NCI-H2196 (cell line): Measurements from ENCODE around the gene RPS19BP1.

Source experiments
- DNase-seq: peaks from one replicate; lab custom pipeline; 2025; ENCODE audit not compliant: unreplicated experiment; lab: John Stamatoyannopoulos, UW

The RPS19BP1 gene, protein sequence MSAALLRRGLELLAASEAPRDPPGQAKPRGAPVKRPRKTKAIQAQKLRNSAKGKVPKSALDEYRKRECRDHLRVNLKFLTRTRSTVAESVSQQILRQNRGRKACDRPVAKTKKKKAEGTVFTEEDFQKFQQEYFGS

DNA sequence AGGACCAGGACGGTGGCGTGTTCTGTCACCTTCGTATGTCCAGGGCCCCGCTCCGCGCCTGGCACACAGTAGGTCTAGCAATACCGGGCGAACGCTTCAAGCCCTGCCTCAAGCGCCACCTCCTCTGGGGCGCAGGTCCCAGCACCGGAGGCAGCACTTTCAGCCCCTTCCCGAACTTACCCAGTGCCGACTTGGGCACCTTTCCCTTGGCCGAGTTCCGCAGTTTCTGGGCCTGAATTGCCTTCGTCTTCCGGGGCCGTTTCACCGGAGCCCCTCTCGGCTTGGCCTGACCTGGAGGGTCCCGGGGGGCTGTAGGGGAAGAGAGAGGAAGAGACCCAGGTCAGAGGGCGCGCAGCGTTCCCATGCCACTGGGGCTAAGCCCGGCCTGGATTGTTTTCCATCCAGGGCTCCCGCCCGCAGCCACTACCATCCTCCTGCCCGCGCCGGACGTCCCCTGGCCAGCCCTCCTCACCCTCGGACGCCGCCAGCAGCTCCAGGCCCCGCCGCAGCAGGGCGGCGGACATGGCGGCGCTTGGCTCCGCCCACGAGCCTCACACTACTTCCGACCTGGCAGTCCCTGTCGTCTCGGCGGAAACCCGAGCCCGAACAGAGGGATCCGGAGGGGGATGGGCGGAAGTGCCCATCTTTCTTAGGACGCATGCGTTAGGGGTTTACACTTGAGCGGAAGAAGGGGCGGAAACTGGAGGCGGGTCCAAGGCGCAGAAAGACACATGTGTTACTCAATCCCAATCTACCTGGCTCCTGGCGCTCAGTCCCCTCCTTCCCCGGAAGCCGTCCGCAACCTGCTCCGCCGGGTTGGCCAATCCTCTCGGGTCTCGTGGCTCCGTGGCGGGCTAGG lies at the start of gene RPS19BP1:
Gene RPS19BP1, minus strand, starts transcription at position 534 of the 859 bp plus-strand sequence. Its CDS starts 10 bp downstream, at position 524.
- DNase-seq, result peak; percentile 90

DNA sequence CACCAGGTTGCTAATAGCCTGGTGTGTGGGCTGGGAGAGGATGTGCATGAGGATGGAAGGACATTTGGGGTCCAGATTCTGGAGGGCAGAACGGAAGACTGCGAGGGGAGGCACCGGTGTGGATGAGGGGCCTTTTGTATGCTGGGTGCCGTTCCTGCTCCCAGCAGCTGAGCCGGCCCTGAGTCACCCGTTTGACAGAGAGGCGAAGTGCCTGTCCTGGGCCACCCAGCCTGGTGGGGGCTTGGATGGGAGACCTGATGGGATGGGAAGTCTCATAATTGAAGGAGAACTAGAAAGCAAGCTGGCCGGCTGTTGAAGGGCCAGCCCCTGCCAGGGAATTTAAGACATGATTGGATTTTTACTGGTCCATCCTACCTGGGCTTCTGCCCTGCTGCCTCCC lies 48.8 kb upstream of the RPS19BP1 start:
- no peak for DNase-seq

DNA sequence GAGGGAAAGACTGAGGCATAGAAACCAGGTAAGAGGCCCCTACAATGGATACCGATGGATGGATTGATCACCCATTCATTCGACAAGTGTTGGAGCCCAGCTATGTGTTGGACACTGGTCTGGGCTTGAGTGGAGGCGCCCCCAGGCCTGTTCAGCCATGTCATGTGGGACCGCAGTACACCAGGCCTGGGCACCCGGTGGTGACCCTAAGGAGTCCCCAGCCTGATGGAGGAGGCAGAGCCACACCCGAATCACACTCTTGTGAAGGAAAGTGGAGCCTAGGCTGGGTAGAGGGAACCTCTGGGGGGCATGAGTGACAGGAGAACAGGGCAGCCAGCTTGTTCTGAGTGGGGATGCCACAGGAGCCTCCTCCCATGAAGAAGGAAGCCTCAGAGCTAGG lies 48.2 kb upstream of the RPS19BP1 start:
- DNase-seq, result no peak

DNA sequence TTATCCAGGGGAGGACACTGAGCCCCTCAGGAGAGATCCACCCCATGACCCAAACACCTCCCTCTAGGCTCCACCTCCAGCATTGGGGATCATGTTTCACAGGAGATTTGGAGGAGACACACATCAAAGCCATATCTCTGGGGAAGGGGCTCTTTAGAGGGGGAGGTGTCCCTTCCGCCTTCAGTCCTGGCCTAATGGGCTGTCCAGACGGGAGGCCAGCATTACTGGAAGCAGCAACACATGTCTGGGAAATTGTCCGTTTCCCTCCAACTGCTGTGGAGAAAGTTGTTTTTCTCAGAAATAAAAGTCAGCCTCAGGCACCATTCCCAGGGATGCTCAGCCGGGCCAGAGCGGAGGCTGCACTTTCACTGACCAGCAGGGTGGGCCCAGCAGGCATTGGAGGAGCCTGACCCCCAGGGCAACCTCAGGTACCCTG lies 47.5 kb upstream of the RPS19BP1 start:
- no peak for DNase-seq

DNA sequence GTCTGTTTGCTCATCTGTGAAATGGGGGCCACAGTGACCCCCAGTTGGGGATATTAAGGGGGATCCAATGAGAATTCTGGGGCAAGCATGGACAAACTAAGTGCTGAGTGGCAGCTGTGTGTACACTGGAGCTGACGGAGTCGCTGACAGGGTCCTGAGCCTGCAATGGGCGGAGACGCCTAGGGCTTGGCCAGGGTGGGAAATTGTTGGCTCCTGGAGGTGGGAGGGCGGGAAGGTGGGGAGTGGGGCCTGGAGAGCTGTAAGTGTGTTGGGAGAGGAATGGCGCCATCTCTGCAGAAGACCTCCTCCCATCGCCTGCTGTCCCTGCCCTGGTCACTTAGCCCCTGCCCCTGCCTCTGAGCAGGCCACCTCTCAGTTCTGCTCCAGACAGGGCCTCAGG lies 45.4 kb upstream of the RPS19BP1 start:
- no peak for DNase-seq

DNA sequence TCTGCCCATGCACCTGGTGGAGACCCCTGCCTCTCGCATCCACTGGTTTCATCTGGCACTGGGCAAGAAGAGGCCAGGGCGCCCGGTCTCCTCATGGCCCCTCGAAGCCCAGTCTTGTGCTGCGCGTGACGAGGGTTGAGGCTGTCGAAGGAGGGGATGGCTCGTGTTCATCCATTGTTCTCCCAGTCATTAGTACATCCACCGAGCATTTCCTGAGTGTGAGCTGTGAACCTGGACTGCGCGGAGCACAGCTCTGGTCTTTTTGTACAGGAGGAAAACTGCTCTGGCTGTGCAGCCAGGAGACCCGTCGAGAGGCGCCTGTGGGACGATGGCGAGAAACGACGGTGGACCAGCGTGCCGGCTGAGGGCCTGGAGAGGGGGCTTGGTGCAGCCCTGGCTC lies 44.8 kb upstream of the RPS19BP1 start:
- DNase-seq, result no peak

DNA sequence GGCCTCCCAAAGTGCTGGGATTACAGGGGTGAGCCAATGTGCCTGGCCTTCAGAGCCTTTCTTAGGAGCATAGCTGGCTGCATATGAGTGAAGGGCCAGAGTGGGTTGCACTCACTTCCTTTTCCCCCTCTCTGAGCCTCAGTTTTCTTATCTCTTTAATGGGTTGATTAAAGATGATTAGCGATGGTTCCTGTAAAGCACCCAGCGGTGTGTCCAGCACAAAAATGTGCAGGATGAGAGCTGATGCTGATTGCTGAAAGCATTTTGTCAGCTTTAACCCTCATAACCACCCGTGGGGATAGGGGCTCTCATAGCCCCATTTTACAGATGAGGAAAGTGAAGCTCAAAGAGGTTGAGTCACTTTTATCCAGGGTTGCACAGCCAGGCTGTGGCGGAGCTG lies 43.5 kb upstream of the RPS19BP1 start:
- no peak for DNase-seq

DNA sequence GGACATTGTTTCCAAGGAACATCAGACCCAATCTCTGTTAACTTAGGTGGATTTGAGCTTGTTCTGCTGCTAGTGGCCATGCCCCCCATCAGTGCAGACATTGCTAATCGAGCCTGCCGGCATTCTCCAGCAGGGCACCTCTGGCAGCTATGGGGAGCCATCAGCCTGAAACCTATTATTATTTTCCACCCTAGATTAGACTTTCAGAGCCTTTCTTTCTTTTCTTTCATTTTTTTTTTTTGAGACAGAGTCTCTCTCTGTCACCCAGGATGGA lies 42.9 kb upstream of the RPS19BP1 start:
- DNase-seq, result no peak

DNA sequence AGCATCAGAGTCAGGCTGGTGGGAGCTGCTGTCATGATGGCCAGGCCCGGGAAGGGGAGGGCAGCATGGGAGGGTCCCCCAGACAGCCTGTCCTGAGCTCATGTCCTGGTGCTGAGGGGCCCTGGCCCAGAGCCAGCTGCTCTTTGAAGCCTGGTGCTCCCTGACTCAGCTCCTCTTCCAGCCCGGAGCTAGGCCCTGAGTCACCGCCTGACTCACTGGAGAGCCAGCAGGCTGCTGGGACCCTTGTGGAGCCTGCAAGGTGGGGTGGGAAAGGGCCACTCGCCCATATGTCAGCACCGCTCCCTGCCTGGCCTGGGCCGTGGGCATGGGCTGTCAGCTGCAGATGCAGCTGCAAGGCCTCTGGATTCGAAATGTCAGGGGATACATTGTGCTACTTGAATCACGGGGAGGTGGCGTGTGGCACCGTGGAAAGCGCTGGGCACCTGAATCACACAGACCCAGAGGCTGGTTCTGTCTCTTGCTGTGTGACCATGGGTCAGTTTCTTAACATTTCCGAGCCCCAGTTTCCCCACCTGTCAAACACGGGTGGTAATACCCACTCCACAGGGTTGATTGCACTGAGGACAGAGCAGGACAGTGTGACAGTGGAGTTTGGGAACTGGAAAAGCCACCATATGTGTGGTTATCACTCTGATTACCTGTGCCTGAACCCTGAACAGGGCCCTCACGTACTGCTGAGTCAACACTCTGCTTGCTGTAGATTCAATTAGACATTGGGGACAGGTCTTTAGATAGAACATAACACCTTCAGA lies 42.4 kb upstream of the RPS19BP1 start:
- DNase-seq, result no peak

DNA sequence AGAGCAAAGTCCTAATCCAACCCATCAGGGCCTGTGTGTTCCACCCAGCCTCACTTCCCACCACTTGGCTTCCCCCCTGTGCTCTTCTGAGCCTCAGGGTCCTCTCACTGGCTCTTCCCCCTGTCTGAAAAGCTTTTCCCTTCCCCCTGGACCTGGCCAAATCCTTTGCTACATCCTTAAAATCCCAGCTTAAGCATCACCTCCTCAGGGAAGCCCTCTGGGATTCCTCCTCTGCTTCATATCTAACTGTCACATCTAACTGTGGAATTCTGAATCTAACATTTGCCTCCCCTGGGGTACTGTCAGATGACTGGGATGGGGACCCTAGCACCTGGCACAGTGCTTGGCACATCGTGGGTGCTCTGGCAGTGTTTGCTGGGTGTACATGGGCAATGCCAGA lies 39.0 kb upstream of the RPS19BP1 start:
- DNase-seq, result no peak

DNA sequence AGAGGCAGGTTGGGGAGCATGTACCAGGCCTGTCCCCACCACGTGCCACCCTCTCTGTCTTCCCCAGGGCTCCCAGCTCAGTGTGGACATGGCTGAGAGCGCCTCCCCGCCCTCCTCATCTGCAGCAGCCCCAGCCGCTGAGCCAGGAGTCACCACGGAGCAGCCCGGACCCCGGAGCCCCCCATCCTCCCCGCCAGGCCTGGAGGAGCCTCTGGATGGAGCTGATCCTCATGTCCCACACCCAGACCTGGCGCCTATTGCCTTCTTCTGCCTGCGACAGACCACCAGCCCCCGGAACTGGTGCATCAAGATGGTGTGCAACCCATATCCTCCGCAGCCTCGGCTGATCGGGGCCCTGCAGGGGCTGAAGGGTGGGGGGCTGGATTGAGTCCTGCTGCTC lies 38.1 kb upstream of the RPS19BP1 start, which contains the start of gene CACNA1I:
Gene CACNA1I, plus strand, starts transcription at position 89 of the 400 bp plus-strand sequence. Its CDS starts 0 bp downstream, at position 89.
- DNase-seq, result no peak

DNA sequence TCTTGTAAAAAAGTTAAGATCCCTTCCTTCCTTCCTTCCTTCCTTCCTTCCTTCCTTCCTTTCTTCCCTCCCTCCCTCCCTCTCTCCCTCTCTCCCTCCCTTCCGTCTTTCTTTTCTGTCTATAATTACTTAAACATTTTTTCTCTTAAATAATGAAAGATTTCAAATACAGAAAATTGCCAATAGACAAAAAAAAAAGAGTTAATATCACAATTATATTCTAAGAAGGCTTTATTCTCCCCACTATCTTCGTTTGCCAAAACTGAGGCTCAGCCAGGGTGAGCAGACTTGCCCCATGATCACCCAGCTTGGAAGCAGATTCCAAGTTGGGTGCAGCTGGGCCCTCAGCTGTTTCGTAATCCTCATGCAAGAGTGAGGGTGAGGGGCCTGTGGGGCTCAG lies 37.7 kb upstream of the RPS19BP1 start:
- no peak for DNase-seq

DNA sequence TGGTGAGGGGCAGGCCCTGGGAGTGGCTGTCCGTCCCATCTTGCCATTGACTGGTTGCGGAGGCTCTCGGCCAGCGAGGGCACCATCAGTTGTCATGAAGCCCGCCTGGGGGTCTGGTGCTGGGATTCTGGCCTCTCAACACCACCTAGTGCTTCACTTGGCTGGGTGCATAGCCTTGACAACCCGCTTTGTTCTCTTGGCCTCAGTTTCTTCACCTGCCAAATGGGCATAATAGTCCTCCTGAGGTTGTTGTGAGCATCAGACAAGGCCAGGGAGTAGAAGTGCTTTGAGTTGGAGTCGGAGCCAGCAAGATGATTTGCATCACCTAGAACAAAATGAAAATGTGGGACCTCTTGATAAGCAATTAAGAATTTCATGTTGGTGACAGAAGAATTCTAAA lies 36.5 kb upstream of the RPS19BP1 start:
- DNase-seq, result no peak

DNA sequence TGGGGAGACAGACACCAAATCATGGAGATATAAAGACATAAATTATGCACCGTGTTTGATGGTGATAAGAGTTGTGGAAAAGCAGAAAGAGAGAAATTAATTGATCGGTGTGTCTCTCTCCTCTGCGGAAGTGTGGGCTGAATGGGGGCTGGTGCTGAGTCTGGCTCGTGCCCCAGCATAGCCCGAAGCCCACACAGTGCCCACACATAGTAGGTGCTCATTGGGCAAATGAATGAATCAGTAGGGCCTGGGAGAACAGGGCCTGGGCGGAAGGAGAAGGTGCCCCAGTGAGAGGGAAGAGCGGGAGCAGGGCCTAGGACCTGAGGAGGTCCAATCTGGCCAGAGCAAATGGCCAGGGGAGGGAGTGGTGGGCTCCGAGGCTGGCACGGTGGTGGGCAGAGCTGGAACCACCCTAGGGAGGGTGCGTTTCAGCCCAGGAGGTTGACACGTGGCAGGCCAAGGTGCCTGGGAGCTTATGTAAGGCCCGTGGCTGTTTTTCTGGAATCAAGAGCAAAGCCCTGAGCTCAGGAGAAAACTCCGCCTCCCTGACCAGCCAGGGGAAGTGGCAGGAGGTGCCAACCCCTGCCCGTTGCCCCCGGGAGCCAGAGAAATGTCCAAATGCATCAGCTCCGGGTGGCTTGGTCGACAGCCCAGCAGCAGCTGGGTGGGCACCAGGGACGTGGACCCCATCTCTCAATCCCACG lies 35.9 kb upstream of the RPS19BP1 start:
- DNase-seq, result no peak

DNA sequence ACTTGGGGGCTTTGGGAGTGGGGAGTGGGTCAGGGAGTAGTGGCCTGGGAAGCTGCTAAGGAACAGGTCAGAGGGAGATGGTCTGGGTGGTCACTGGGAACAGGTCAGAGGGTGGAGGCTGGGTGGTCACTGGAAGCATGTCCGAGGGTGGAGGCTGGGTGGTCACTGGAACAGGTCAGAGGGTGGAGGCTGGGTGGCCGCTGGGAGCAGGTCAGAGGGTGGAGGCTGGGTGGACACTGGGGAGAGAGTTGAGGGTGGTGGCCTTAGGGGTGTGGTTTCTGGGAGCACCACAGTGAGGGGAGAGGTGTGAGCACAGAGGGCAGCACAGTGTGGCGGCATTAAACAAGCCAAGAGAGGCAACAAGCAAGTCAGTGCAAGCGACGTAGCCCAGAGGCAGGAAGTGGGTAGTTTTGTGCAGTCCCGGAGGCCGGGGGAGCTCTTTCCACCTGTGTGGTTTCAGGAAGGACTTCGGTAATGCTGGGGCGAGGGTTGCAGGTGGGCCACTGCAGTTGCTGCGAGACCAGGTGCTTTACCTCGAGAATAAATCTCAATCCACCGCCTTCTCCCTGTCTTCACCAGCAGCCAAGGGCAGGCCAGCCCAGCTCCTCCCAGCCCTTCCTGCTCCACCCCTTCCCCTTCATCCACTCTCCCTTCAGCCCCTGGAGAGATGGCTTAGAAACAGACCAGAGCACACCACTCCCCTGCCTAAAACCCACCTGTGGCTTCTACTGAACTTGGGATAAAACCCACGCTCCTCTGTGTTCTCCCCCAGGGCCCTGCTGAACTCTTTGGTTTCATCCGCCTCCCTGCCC lies 34.8 kb upstream of the RPS19BP1 start:
- no peak for DNase-seq

DNA sequence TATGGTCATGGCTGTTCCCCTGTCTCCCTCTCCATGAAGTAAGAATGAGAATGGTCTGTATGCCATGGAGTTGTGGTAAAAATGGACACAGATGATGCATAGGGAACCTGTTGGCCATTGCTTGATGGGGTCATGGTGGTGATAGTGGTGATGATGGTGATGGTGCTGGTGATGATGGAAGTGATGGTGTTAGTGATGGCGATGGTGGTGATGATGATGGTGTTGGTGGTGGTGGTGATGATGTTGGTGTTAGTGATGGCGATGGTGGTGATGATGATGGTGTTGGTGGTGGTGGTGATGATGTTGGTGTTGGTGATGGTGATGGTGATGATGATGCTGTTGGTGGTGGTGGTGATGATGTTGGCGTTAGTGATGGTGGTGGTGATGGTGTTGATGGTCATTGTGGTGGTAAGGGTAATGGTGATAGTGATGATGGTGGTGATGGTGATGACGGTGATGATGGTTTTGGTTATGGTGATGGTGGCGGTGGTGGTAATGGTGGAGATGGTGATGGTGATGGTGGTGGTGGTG lies 32.9 kb upstream of the RPS19BP1 start:
- no peak for DNase-seq

DNA sequence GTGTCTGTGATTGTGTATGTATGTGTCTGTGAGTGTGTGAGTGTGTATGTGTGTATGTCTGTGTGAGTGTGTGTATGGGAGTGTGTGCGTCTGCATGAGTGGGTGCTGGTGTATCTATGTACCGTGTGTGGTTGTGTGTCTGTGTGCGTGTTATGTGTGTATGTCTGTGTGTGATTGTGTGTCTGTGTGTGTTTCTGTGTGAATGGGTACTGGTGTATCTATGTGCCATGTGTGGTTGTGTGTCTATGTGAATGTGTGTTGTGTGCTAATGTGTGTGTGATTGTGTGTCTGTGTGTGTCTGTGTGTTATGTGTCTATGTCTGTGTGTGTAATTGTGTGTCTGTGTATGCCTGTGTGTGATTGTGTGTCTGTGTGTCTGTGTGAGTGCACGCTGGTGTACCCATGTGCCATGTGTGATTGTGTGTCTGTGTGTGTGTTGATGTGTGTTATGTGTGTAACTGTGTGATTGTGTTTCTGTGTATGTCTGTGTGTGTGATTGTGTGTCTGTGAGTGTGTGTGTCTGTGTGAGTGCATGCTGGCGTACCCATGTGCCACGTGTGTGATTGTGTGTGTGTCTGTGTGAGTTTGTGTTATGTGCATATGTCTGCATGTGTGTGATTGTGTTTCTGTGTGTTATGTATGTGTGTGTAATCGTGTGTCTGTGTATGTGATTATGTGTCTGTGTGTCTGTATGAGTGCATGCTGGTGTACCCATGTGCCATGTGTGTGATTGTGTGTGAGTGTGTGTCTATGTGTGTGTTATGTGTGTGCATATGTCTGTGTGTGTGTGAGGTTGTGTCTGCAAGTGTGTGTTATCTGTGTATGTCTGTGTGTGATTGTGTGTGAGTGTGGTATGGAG lies 31.3 kb upstream of the RPS19BP1 start:
- no peak for DNase-seq

DNA sequence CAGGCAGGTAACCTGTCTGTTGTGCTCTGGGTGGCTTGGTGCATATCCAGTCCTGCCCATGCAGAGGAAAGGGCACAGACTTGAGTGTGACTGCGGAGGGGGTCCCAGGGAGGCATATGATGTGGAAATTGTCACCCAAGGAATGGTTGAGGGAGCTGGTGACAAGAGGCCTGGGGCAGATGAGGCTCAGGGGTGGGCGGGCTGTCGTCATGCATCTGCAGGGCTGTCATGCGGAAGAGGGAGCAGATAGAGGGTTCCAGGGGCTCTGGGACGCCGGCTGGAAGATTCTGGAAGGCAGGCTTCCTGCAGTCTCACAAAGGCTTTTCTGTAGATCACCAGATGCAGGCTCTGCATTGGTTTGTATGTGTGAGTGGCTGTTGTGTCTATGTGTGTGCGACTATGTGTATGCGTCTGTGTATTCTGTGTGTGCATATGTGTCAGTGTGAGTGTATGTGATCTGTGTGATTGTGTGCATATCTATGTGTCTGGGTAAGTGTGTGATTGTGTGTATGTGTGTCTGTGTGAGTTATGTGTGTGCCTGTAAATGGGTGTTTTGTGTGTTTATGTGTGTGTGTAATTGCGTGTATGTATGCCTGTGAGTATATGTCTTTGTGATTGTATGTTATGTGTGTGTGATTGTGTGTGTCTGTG lies 30.4 kb upstream of the RPS19BP1 start:
- no peak for DNase-seq

DNA sequence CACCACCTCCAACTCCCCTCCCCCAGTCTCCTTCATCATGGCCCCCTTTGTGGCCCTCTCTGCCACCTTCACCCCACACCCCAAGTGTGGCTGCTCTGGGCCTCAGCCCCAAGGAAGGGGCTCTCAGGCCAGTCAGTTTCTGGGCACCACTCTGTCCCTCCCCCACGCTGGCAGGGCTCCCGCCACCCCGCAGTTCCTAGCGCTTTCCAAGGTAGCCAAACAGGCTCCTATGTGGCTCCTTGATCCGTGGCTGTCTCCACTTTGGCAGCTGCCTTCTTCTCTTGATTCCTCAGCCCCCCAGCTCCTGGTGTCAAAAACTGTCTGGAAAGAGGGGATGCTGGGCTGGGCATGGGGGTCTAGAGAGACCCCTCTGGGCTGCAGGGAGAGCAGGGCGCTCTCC lies 27.6 kb upstream of the RPS19BP1 start:
- no peak for DNase-seq
